SK-N-SH (cell line): Measurements from ENCODE around the gene UBE2S. TPM values are rescaled to one million over a fixed set of nuclear protein-coding genes. Genes with fewer than 3 reads are reported as not detected.

Source experiments
- CTCF ChIA-PET: fragments of 300-600, 350-600 bp; formaldehyde crosslinking; extraction: SDS; loops from one replicate; lab custom pipeline; 2021; lab: Yijun Ruan, JAX
- POLR2A ChIA-PET: fragments of 350-600 bp; sonication (Branson Sonifier 250); formaldehyde crosslinking; extraction: SDS; loops from one replicate; lab custom pipeline; 2020; ENCODE audit warnings: antibody characterized with exemption, inconsistent platforms; lab: Yijun Ruan, JAX
- DNase-seq: peaks from one replicate; pipeline ENCODE4 v3.0.0; 2012
- H2AFZ ChIP-seq: fragments of 200-600 bp; sonication (generic); 2 replicates; pipeline ENCODE4 v1.8.1; 2016; ENCODE audit warnings: antibody characterized with exemption, mild to moderate bottlenecking, low read depth
- H3F3A ChIP-seq: fragments of 200-600 bp; sonication (generic); replicated peaks from 2 replicates; pipeline ENCODE3; 2016; ENCODE audit warnings: antibody characterized with exemption, mild to moderate bottlenecking; ENCODE audit not compliant: insufficient read depth
- H3K27ac ChIP-seq, 2 experiments: fragments of 200-500 bp in 1 of 2; fragments of 200-600 bp in 1 of 2; sonication (Bioruptor generic) in 1 of 2; sonication (generic), shearing (Covaris generic) in 1 of 2; 2 replicates each; pipeline versions ENCODE4 v1.5.1 to v1.6.1; 2014 to 2016; ENCODE audit warnings: low read depth in 2 of 2, inconsistent platforms in 1 of 2, low read length in 1 of 2, mild to moderate bottlenecking in 1 of 2, mixed read lengths in 1 of 2
- H3K27me3 ChIP-seq: fragments of 200-600 bp; sonication (generic), shearing (Covaris generic); 2 replicates; pipeline ENCODE4 v1.6.1; 2016; ENCODE audit warnings: mixed run types; ENCODE audit not compliant: insufficient read depth
- H3K36me3 ChIP-seq, 2 experiments: fragments of 200-500 bp in 1 of 2; fragments of 200-600 bp in 1 of 2; sonication (Bioruptor generic) in 1 of 2; sonication (generic) in 1 of 2; replicated peaks in 1 of 2; 2 replicates each; pipeline versions ENCODE3 to v1.5.1; 2014 to 2016; ENCODE audit warnings: low read length in 1 of 2, mild to moderate bottlenecking in 1 of 2; ENCODE audit not compliant: insufficient read depth in 2 of 2, control insufficient read depth in 1 of 2
- H3K4me1 ChIP-seq, 2 experiments: fragments of 200-500 bp in 1 of 2; fragments of 200-600 bp in 1 of 2; sonication (Bioruptor generic) in 1 of 2; sonication (generic), shearing (Covaris generic) in 1 of 2; 2 replicates each; pipeline versions ENCODE4 v1.5.1 to v1.6.1; 2014 to 2016; ENCODE audit warnings: low read depth in 1 of 2, low read length in 1 of 2, mixed run types in 1 of 2; ENCODE audit not compliant: insufficient read depth in 2 of 2, control insufficient read depth in 1 of 2
- H3K4me2 ChIP-seq: fragments of 200-600 bp; sonication (generic), shearing (Covaris generic); 2 replicates; pipeline ENCODE4 v1.6.1; 2017; ENCODE audit warnings: mixed run types
- H3K4me3 ChIP-seq, 2 experiments: fragments of 200-500 bp in 1 of 2; fragments of 200-600 bp in 1 of 2; sonication (Bioruptor generic) in 1 of 2; sonication (generic), shearing (Covaris generic) in 1 of 2; 2 replicates each; pipeline versions ENCODE4 v1.5.1 to v1.8.1; 2014 to 2016; ENCODE audit warnings: low read depth in 2 of 2, inconsistent platforms in 1 of 2, low read length in 1 of 2, mild to moderate bottlenecking in 1 of 2, mixed read lengths in 1 of 2, moderate library complexity in 1 of 2
- H3K79me2 ChIP-seq: fragments of 200-600 bp; sonication (generic); 2 replicates; pipeline ENCODE4 v1.8.1; 2017; ENCODE audit warnings: mild to moderate bottlenecking; ENCODE audit not compliant: insufficient read depth
- H3K9ac ChIP-seq: fragments of 200-600 bp; sonication (generic); 2 replicates; pipeline ENCODE4 v1.6.1; 2017; ENCODE audit warnings: mixed run types
- H3K9me2 ChIP-seq: fragments of 200-600 bp; sonication (generic); 2 replicates; pipeline ENCODE4 v1.6.1; 2017; ENCODE audit warnings: mixed run types
- H3K9me3 ChIP-seq: fragments of 200-600 bp; sonication (generic); 2 replicates; pipeline ENCODE4 v1.6.1; 2017; ENCODE audit warnings: mixed run types, mild to moderate bottlenecking, moderate library complexity
- H4K20me1 ChIP-seq: fragments of 200-600 bp; sonication (generic); 2 replicates; pipeline ENCODE4 v1.6.1; 2017; ENCODE audit warnings: mild to moderate bottlenecking, mixed run types; ENCODE audit not compliant: insufficient read depth
- CTCF ChIP-seq: fragments of 200-600 bp; sonication (generic); IDR thresholded peaks from 2 replicates; pipeline ENCODE4 v1.6.1; 2017; ENCODE audit warnings: antibody characterized with exemption, mild to moderate bottlenecking, moderate library complexity
- GABPA ChIP-seq: IDR thresholded peaks from 2 replicates; pipeline ENCODE4 v1.4.0; 2012; ENCODE audit warnings: low read depth, mild to moderate bottlenecking
- MXI1 ChIP-seq: IDR thresholded peaks from 2 replicates; pipeline ENCODE4 v1.6.1; 2012; ENCODE audit warnings: mild to moderate bottlenecking, low read depth, low read length, improper control_type of control experiment
- TAF1 ChIP-seq: IDR thresholded peaks from 2 replicates; pipeline ENCODE4 v1.6.1; 2012; ENCODE audit warnings: low read depth, mild to moderate bottlenecking, low read length, moderate library complexity, borderline replicate concordance
- WGBS: methylation state at CpG from one replicate; pipeline ENCODE4 v1.1.6; 2017; ENCODE audit warnings: low lambda C conversion rate; 5-methylcytosine and 5-hydroxymethylcytosine counted together
- polyA plus RNA-seq, 3 experiments: library from polyadenylated mRNA; depleted of rRNA; stranded (reverse); fragments of >200 nt; gene quantifications; 2 replicates each; pipeline ENCODE4 v1.2.3, GENCODE V29; 2012
- TF ChIP-seq, protein P1 (sequence below): IDR thresholded peaks from 2 replicates; pipeline ENCODE4; 2012
- TF ChIP-seq, protein P2 (sequence below): IDR thresholded peaks from 2 replicates; pipeline ENCODE4 v1.6.1; 2012; ENCODE audit warnings: mild to moderate bottlenecking, low read depth, low read length, moderate library complexity
- TF ChIP-seq, protein P3 (sequence below): IDR thresholded peaks from 2 replicates; pipeline ENCODE4 v1.4.0; 2012; ENCODE audit warnings: low read depth

Gene UBE2S
- polyA plus RNA-seq, 1 of the 3 experiments (the other 2 are of a cell fraction): 133 TPM

GRCh38 chr19:55354698-55355212 is 52.8 kb downstream of the UBE2S start, which contains the start of gene COX6B2:
COX6B2 (minus strand) TSS chr19:55354719; CDS start chr19:55354521, 198 bp downstream.
- Histone ChIP-seq H3K9ac (no peak within 1 kb of the TSS), H3K4me2 (peak within 1 kb of the TSS; percentile 95), H3K36me3 (no peaks in the 10 kb centered on the region), H3K27ac (no peak within 1 kb of the TSS), H3K27me3 (peaks cover 38% of the 10 kb centered on the region), H3K4me3 (peak within 1 kb of the TSS; percentile 49 to 59), H3K9me3 (no peaks in the 10 kb centered on the region), H3K9me2 (no peaks in the 10 kb centered on the region), H3K79me2 (no peaks in the 10 kb centered on the region), H3F3A (peaks cover 9% of the 10 kb centered on the region), H4K20me1 (no peaks in the 10 kb centered on the region), H2AFZ (no peak within 1 kb of the TSS; the same call in 1 of the 2 replicates), H3K4me1 (peaks cover 0 to 21% of the 10 kb centered on the region in 2 experiments; a peak in 1 of 4 replicates)
- no peak for TF ChIP-seq TAF1
- TF ChIP-seq, protein P1, sequence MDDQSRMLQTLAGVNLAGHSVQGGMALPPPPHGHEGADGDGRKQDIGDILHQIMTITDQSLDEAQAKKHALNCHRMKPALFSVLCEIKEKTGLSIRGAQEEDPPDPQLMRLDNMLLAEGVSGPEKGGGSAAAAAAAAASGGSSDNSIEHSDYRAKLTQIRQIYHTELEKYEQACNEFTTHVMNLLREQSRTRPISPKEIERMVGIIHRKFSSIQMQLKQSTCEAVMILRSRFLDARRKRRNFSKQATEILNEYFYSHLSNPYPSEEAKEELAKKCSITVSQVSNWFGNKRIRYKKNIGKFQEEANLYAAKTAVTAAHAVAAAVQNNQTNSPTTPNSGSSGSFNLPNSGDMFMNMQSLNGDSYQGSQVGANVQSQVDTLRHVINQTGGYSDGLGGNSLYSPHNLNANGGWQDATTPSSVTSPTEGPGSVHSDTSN: no peak
- TF ChIP-seq MXI1: no peak
- TF ChIP-seq, protein P2, sequence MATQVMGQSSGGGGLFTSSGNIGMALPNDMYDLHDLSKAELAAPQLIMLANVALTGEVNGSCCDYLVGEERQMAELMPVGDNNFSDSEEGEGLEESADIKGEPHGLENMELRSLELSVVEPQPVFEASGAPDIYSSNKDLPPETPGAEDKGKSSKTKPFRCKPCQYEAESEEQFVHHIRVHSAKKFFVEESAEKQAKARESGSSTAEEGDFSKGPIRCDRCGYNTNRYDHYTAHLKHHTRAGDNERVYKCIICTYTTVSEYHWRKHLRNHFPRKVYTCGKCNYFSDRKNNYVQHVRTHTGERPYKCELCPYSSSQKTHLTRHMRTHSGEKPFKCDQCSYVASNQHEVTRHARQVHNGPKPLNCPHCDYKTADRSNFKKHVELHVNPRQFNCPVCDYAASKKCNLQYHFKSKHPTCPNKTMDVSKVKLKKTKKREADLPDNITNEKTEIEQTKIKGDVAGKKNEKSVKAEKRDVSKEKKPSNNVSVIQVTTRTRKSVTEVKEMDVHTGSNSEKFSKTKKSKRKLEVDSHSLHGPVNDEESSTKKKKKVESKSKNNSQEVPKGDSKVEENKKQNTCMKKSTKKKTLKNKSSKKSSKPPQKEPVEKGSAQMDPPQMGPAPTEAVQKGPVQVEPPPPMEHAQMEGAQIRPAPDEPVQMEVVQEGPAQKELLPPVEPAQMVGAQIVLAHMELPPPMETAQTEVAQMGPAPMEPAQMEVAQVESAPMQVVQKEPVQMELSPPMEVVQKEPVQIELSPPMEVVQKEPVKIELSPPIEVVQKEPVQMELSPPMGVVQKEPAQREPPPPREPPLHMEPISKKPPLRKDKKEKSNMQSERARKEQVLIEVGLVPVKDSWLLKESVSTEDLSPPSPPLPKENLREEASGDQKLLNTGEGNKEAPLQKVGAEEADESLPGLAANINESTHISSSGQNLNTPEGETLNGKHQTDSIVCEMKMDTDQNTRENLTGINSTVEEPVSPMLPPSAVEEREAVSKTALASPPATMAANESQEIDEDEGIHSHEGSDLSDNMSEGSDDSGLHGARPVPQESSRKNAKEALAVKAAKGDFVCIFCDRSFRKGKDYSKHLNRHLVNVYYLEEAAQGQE: no peak
- TF ChIP-seq CTCF: no peak
- TF ChIP-seq, protein P3, sequence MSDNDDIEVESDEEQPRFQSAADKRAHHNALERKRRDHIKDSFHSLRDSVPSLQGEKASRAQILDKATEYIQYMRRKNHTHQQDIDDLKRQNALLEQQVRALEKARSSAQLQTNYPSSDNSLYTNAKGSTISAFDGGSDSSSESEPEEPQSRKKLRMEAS: no peak
- no peak for TF ChIP-seq GABPA
- CTCF ChIA-PET: interaction anchor here (1.0 to 2.6 kb wide), 3 partner anchors 29 to 64 kb away, joined by 4 to 8 read pairs (median 8); partner anchors contain the start of gene TMEM238
- WGBS: 18% methylated on average over 11 of the region's 43 CpGs
- peak; percentile 70 for DNase-seq
- POLR2A ChIA-PET: interaction anchor here (1.2 kb wide), 1 partner anchor 15 kb away, joined by 4 read pairs; no protein-coding TSS in a partner anchor
